Stimulated activated CD4-positive, alpha-beta T cell treated with anti-CD3 and anti-CD28 coated beads, Interleukin-15, amount 100 ng/mL, for 1 hour (primary cell): ENCODE results near the gene STK11.

Source experiments
- DNase-seq, 2 donors: peaks; one replicate each; pipeline ENCODE4 v3.0.0-alpha.2; 2020; ENCODE audit warnings: low read depth in 1 of 2, low spot score in 1 of 2

Gene STK11

GRCh38 chr19:1224047-1224825 lies 18.7 kb downstream of the STK11 start:
- no peak for DNase-seq

- no peak for DNase-seq
These were observed 19.3 kb downstream of the STK11 start for GRCh38 chr19:1224847-1225246.

GRCh38 chr19:1225440-1226226 lies 20.1 kb downstream of the STK11 start:
- DNase-seq = no peak

GRCh38 chr19:1226227-1226518 lies 20.6 kb downstream of the STK11 start:
- no peak for DNase-seq

- DNase-seq = no peak
These were observed 21.1 kb downstream of the STK11 start for GRCh38 chr19:1226522-1227303.

GRCh38 chr19:1227304-1228054 lies 21.9 kb downstream of the STK11 start:
- DNase-seq = no peak

- no peak for DNase-seq
These were observed 22.8 kb downstream of the STK11 start for GRCh38 chr19:1228161-1228957.

- no peak for DNase-seq
These were observed 23.7 kb downstream of the STK11 start for GRCh38 chr19:1229056-1229923.

GRCh38 chr19:1229924-1230782 lies 24.6 kb downstream of the STK11 start:
- DNase-seq = no peak

- no peak for DNase-seq
These were observed 25.4 kb downstream of the STK11 start for GRCh38 chr19:1230783-1231489.

GRCh38 chr19:1231729-1232637 lies 26.4 kb downstream of the STK11 start:
- no peak for DNase-seq

- no peak for DNase-seq
These were observed 27.1 kb downstream of the STK11 start for GRCh38 chr19:1232652-1233072.

- DNase-seq = no peak
These were observed 27.6 kb downstream of the STK11 start for GRCh38 chr19:1233115-1233667.

GRCh38 chr19:1234051-1234954 lies 28.7 kb downstream of the STK11 start:
- no peak for DNase-seq

GRCh38 chr19:1234955-1235380 lies 29.4 kb downstream of the STK11 start:
- no peak for DNase-seq
